H1 (cell line): Measurements from ENCODE around the gene SLC2A10. TPM values are rescaled to one million over a fixed set of nuclear protein-coding genes. Genes with fewer than 3 reads are reported as not detected.

ENCODE experiments used
- ASH2L ChIP-seq: fragments of 200-600, 300-600 bp; sonication (generic); IDR thresholded peaks from one replicate; pipeline ENCODE4 v1.7.1; 2017; ENCODE audit warnings: low read length
- CEBPB ChIP-seq: IDR thresholded peaks from 2 replicates; pipeline ENCODE4 v1.6.1; 2012; ENCODE audit warnings: low read depth, low read length
- CREB1 ChIP-seq: IDR thresholded peaks from 2 replicates; pipeline ENCODE4 v1.6.1; 2012; ENCODE audit warnings: inconsistent platforms
- SP4 ChIP-seq: IDR thresholded peaks from 2 replicates; pipeline ENCODE4 v1.6.1; 2012; ENCODE audit warnings: low read length, inconsistent platforms
- TEAD4 ChIP-seq: IDR thresholded peaks from 2 replicates; pipeline ENCODE4 v1.6.1; 2012; ENCODE audit warnings: low read depth, low read length, inconsistent platforms, mixed read lengths
- YY1 ChIP-seq: IDR thresholded peaks from 2 replicates; pipeline ENCODE4 v1.6.1; 2011; ENCODE audit warnings: low read depth, mild to moderate bottlenecking, low read length
- polyA plus RNA-seq, 7 experiments: library from polyadenylated mRNA; depleted of rRNA in 3 of 7; stranded (reverse) in 5 of 7; unstranded in 2 of 7; fragments of >200 nt in 5 of 7; fragments of 200-250 nt in 2 of 7; gene quantifications; 1 replicate in 5 of 7; 2 replicates in 1 of 7; 4 replicates in 1 of 7; pipeline versions ENCODE4 v1.2.1 to v1.2.3, GENCODE V29; 2011 to 2013; ENCODE audit warnings: missing spikeins in 2 of 7, mixed read lengths in 2 of 7
- total RNA-seq: library from RNA; stranded (reverse); fragmentation: NEBNext Ultra II Directional; extraction: Animal tissue kit (Norgen Biotek cat#: 25700); gene quantifications from 2 replicates; pipeline ENCODE4 v1.2.1, GENCODE V29; 2021

The SLC2A10 gene
- total and polyA plus RNA-seq, 2 of the 8 experiments (the other 6 are each of a cell fraction or from before 2014, with no cell fraction given) = 9.0 to 9.7 TPM

DNA sequence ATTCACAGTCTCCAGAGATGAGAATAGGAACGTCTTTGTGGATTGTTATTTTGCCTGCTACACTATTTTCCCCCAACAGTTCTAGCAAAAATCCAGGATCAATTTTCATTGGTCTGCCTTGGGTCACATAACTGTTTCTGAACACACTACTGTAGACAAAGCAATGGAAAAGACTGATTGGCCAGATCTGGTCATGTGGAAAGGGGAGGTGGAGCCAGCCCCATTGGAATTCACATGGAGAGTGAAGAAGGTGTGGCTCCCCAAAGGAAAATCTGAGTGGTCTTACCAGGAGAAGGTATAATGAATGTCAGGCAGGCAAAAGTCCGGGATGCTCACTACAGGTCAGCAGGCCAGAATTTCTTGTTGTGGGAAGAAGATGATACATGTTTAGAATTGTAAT is 10.7 kb upstream of the SLC2A10 start (continued):
- no peak for TF ChIP-seq YY1
- no peak for TF ChIP-seq TEAD4
- TF ChIP-seq CEBPB = no peak
- no peak for TF ChIP-seq ASH2L
- TF ChIP-seq SP4 = no peak
- TF ChIP-seq CREB1 = no peak
